ENCODE measurements around the gene SEPTIN5. TPM values are rescaled to one million over a fixed set of nuclear protein-coding genes. Genes with fewer than 3 reads are reported as not detected.

SEPTIN5 gene
- total and polyA plus RNA-seq, 9 of the 15 experiments (the other 6 are each of a cell fraction or from before 2014, with no cell fraction given) = 0.03 to 195 (median 119) TPM

GRCh38 chr22:19719050-19719482 is 4.8 kb downstream of the SEPTIN5 start (continued):
- TF ChIP-seq REST (IDR thresholded peaks at IDR 0.05; ENCODE audit: borderline replicate concordance) = no peak
- no peak for TF ChIP-seq REST (CRISPR knock-in tag; IDR thresholded peaks at IDR 0.05; ENCODE audit: low read depth)
- TF ChIP-seq ZFP36 (IDR thresholded peaks at IDR 0.05; ENCODE audit: low read depth, low read length, partially characterized antibody) = no peak
- TF ChIP-seq KDM2B (CRISPR knock-in tag; IDR thresholded peaks at IDR 0.05) = peak; percentile 79
- TF ChIP-seq VEZF1 (CRISPR knock-in tag; IDR thresholded peaks at IDR 0.05) = no peak
- no peak for TF ChIP-seq ZNF165 (CRISPR knock-in tag; IDR thresholded peaks at IDR 0.05; ENCODE audit: borderline replicate concordance)
- peak; percentile 54 for TF ChIP-seq POU5F1 (IDR thresholded peaks at IDR 0.05; ENCODE audit: borderline replicate concordance, low read depth, low read length, partially characterized antibody)
- TF ChIP-seq TCF7L2 (IDR thresholded peaks at IDR 0.05; ENCODE audit: low read depth, low read length) = 0 out of 2 replicates have a peak, but pooled peaks have one; percentile 3
- TF ChIP-seq ETV6 (IDR thresholded peaks at IDR 0.05; ENCODE audit: borderline replicate concordance in 1 of 2, low read depth in 2 of 2, low read length in 1 of 2) = no peak
- TF ChIP-seq ETV6 (CRISPR knock-in tag; IDR thresholded peaks at IDR 0.05; ENCODE audit: borderline replicate concordance) = no peak
- TF ChIP-seq NR0B1 (IDR thresholded peaks at IDR 0.05; ENCODE audit: partially characterized antibody) = no peak
- TF ChIP-seq EWSR1 (IDR thresholded peaks at IDR 0.05; ENCODE audit: borderline replicate concordance, low read depth, partially characterized antibody) = no peak
- TF ChIP-seq CGGBP1 (CRISPR knock-in tag; IDR thresholded peaks at IDR 0.05) = peak; percentile 91; the same call in 1 of the 2 replicates
- TF ChIP-seq MXD1 (CRISPR knock-in tag; IDR thresholded peaks at IDR 0.05; ENCODE audit: borderline replicate concordance, poor library complexity, severe bottlenecking) = peak; percentile 54
- peak; percentile 3 for TF ChIP-seq ETS2 (tag; IDR thresholded peaks at IDR 0.05; ENCODE audit: borderline replicate concordance, poor library complexity, severe bottlenecking)
- TF ChIP-seq ZEB2 (IDR thresholded peaks at IDR 0.05) = no peak
